ENCODE results near the gene CDH15.

DNA sequence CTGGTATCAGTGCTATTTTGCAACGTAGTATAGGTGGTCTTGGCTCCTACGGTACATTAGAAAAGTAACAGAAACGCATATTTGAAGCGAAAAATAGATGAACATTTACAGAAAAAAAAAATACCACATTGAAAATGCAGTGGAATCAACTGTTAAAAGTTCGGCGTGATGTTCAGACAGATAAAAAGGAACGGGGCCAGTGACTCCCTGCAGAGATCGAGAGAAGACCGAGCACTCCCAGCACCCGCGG lies 45.5 kb downstream of the CDH15 start:
- TF ChIP-seq EZH2 (IDR thresholded peaks at IDR 0.05; ENCODE audit: borderline replicate concordance, insufficient read depth, low read depth, low read length, poor library complexity, severe bottlenecking): no peak
- TF ChIP-seq, protein P1, sequence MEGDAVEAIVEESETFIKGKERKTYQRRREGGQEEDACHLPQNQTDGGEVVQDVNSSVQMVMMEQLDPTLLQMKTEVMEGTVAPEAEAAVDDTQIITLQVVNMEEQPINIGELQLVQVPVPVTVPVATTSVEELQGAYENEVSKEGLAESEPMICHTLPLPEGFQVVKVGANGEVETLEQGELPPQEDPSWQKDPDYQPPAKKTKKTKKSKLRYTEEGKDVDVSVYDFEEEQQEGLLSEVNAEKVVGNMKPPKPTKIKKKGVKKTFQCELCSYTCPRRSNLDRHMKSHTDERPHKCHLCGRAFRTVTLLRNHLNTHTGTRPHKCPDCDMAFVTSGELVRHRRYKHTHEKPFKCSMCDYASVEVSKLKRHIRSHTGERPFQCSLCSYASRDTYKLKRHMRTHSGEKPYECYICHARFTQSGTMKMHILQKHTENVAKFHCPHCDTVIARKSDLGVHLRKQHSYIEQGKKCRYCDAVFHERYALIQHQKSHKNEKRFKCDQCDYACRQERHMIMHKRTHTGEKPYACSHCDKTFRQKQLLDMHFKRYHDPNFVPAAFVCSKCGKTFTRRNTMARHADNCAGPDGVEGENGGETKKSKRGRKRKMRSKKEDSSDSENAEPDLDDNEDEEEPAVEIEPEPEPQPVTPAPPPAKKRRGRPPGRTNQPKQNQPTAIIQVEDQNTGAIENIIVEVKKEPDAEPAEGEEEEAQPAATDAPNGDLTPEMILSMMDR (IDR thresholded peaks at IDR 0.05): no peak
